Right lobe of liver (tissue), 6 donors: ENCODE results near the gene JUN. TPM values are rescaled to one million over a fixed set of nuclear protein-coding genes. Genes with fewer than 3 reads are reported as not detected.
A peak's percentile ranks its signal among the peaks of the same experiment; 100 is the strongest.

Experiments
- ATAC-seq, 4 donors: fragments of 200-7000 bp; cut with Tn5 transposase; one replicate each; pipeline ENCODE4 v1.9.1; 2020; ENCODE audit warnings: mild to moderate bottlenecking in 4 of 4, moderate library complexity in 4 of 4
- DNase-seq, 3 donors: peaks; one replicate each; pipeline ENCODE4 v3.0.0-alpha.2; 2020
- H3K27ac ChIP-seq, 3 donors: fragments of 200-600 bp; one replicate each; pipeline ENCODE4 v1.8.0; 2022
- H3K27me3 ChIP-seq, 2 donors: fragments of 200-600 bp; one replicate each; pipeline ENCODE4 v1.8.0; 2022
- H3K36me3 ChIP-seq, 4 donors: fragments of 200-600 bp; sonication (generic) in 1 of 4; one replicate each; pipeline versions ENCODE4 v1.5.1 to v1.8.0; 2017 to 2022; ENCODE audit warnings: control low read depth in 1 of 4
- H3K4me1 ChIP-seq, 4 donors: fragments of 200-600 bp; sonication (generic) in 1 of 4; one replicate each; pipeline versions ENCODE4 v1.5.1 to v1.8.0; 2017 to 2022; ENCODE audit warnings: control low read depth in 1 of 4
- H3K4me3 ChIP-seq, 3 donors: fragments of 200-600 bp; one replicate each; pipeline ENCODE4 v1.8.0; 2022
- H3K9me3 ChIP-seq, 4 donors: fragments of 200-600 bp; sonication (generic) in 1 of 4; one replicate each; pipeline versions ENCODE4 v1.5.1 to v1.8.0; 2017 to 2022; ENCODE audit warnings: control low read depth in 1 of 4
- CTCF ChIP-seq, 4 donors: fragments of 200-600 bp in 3 of 4; fragments of 450-650 bp in 1 of 4; IDR thresholded peaks; one replicate each; pipeline versions ENCODE4 v1.5.1 to v1.8.0; 2016 to 2022; ENCODE audit warnings: antibody characterized with exemption in 4 of 4, mild to moderate bottlenecking in 2 of 4
- POLR2A ChIP-seq: fragments of 450-650 bp; IDR thresholded peaks from one replicate; pipeline ENCODE4 v1.6.1; 2017; ENCODE audit warnings: antibody characterized with exemption, mild to moderate bottlenecking
- WGBS: methylation state at CpG from one replicate; pipeline ENCODE4 v1.1.6; 2018; ENCODE audit warnings: low coverage, low lambda C conversion rate; ENCODE audit not compliant: insufficient coverage; ENCODE audit errors: missing lambda C conversion rate; 5-methylcytosine and 5-hydroxymethylcytosine counted together
- intact Hi-C, 2 donors: fragments of 100-400 bp; cut with DNase I; formaldehyde crosslinking; loops; one replicate each; pipeline versions ENCODE4 v1.11.2 to v1.14.1; 2022
- total RNA-seq, 6 experiments: library from RNA; depleted of rRNA in 2 of 6; stranded (reverse); fragments of >200 nt in 2 of 6; fragmentation: NEBNext Ultra II Directional in 3 of 6; extraction: Animal tissue kit (Norgen Biotek cat#: 25700) in 3 of 6; gene quantifications; one replicate each; pipeline versions ENCODE4 v1.1.0 to v1.2.4, GENCODE V29; 2016 to 2023
- donor health status: DM: no; HTN: yes; CAD: no.
- donor health status: DM: no; HTN: no; CAD: no.
- donor health status: DM: no; HTN: no; CAD: no.
- donor health status: DM: no; HTN: yes; CAD: no.
- donor health status: DM: no; HTN: yes; CAD: no.

JUN gene
- total RNA-seq, 6 experiments from 2014 or later, result 9.3 to 116 (median 88.1) TPM

- no peak for ATAC-seq
- WGBS, result 81% methylated on average over 3 of the region's 3 CpGs
- intact Hi-C loops, result no loop called here
Measured at GRCh38 chr1:58818976-58819375, 35.1 kb upstream of the JUN start.

GRCh38 chr1:58818075-58818474, 34.2 kb upstream of the JUN start:
- no peak for DNase-seq
- Histone ChIP-seq H3K4me1 (peaks cover 0 to 8% (median 4%) of the 10 kb centered on the region in 4 donors), H3K27me3 (no peaks in the 10 kb centered on the region), H3K36me3 (no peaks in the 10 kb centered on the region), H3K4me3 (no peak overlapping the region), H3K27ac (no peak overlapping the region), H3K9me3 (no peaks in the 10 kb centered on the region)
- TF ChIP-seq POLR2A, result no peak
- no peak for TF ChIP-seq CTCF (IDR thresholded peaks at IDR 0.05)
- intact Hi-C loops, result no loop called here
- WGBS, result 88% methylated on average over 2 of the region's 2 CpGs
- no peak for ATAC-seq

More at GRCh38 chr1:58818976-58819375, 35.1 kb upstream of the JUN start:
- Histone ChIP-seq H3K36me3 (no peaks in the 10 kb centered on the region), H3K9me3 (no peaks in the 10 kb centered on the region), H3K27ac (no peak overlapping the region), H3K4me3 (no peak overlapping the region), H3K27me3 (no peaks in the 10 kb centered on the region), H3K4me1 (peaks cover 0 to 8% (median 4%) of the 10 kb centered on the region in 4 donors)
- TF ChIP-seq CTCF (IDR thresholded peaks at IDR 0.05) (no peak), POLR2A (no peak)
- no peak for DNase-seq

GRCh38 chr1:58816747-58817221, 32.9 kb upstream of the JUN start:
- no peaks in the 10 kb centered on the region for H3K36me3 ChIP-seq
- ATAC-seq (no peak), DNase-seq (no peak)
- intact Hi-C loops, result no loop called here
- H3K4me3 ChIP-seq, result peak overlapping the region; percentile 54 to 66 (median 61)
- no peak for TF ChIP-seq POLR2A
- TF ChIP-seq CTCF (IDR thresholded peaks at IDR 0.05), result no peak
- H3K9me3 ChIP-seq, result no peaks in the 10 kb centered on the region
- WGBS, result 19% methylated on average over 4 of the region's 4 CpGs
- H3K27me3 ChIP-seq, result no peaks in the 10 kb centered on the region
- H3K27ac ChIP-seq, result peak overlapping the region; percentile 84 to 89 (median 85)
- peaks cover 0 to 8% (median 4%) of the 10 kb centered on the region in 4 donors for H3K4me1 ChIP-seq

- Histone ChIP-seq H3K27ac (peak overlapping the region; percentile 84 to 89 (median 85)), H3K4me3 (peak overlapping the region; percentile 54 to 66 (median 61)), H3K36me3 (no peaks in the 10 kb centered on the region), H3K4me1 (peaks cover 0 to 11% (median 4%) of the 10 kb centered on the region in 4 donors), H3K9me3 (no peaks in the 10 kb centered on the region), H3K27me3 (no peaks in the 10 kb centered on the region)
- ATAC-seq (peak; percentile 81 to 88 (median 88)), DNase-seq (peak; percentile 94 to 95 (median 94))
- peak; percentile 82 for TF ChIP-seq POLR2A
- TF ChIP-seq CTCF (IDR thresholded peaks at IDR 0.05), result peak in 1 of 4 donors; percentile 7
- intact Hi-C loops, result no loop called here
- 0% methylated on average over 13 of the region's 49 CpGs for WGBS
Measured at GRCh38 chr1:58816072-58816746, 32.4 kb upstream of the JUN start.
